Measurements from ENCODE around the gene USP48. TPM values are rescaled to one million over a fixed set of nuclear protein-coding genes. Genes with fewer than 3 reads are reported as not detected.
"Not testable (repeated sequence)": the region's sequence is repeated elsewhere in the genome, so short reads cannot be mapped to it uniquely, and the experiment has no call there.

Gene USP48, protein sequence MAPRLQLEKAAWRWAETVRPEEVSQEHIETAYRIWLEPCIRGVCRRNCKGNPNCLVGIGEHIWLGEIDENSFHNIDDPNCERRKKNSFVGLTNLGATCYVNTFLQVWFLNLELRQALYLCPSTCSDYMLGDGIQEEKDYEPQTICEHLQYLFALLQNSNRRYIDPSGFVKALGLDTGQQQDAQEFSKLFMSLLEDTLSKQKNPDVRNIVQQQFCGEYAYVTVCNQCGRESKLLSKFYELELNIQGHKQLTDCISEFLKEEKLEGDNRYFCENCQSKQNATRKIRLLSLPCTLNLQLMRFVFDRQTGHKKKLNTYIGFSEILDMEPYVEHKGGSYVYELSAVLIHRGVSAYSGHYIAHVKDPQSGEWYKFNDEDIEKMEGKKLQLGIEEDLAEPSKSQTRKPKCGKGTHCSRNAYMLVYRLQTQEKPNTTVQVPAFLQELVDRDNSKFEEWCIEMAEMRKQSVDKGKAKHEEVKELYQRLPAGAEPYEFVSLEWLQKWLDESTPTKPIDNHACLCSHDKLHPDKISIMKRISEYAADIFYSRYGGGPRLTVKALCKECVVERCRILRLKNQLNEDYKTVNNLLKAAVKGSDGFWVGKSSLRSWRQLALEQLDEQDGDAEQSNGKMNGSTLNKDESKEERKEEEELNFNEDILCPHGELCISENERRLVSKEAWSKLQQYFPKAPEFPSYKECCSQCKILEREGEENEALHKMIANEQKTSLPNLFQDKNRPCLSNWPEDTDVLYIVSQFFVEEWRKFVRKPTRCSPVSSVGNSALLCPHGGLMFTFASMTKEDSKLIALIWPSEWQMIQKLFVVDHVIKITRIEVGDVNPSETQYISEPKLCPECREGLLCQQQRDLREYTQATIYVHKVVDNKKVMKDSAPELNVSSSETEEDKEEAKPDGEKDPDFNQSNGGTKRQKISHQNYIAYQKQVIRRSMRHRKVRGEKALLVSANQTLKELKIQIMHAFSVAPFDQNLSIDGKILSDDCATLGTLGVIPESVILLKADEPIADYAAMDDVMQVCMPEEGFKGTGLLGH
- 10 to 100 TPM; 14.4 to 18.4 TPM for polyA plus RNA-seq

DNA sequence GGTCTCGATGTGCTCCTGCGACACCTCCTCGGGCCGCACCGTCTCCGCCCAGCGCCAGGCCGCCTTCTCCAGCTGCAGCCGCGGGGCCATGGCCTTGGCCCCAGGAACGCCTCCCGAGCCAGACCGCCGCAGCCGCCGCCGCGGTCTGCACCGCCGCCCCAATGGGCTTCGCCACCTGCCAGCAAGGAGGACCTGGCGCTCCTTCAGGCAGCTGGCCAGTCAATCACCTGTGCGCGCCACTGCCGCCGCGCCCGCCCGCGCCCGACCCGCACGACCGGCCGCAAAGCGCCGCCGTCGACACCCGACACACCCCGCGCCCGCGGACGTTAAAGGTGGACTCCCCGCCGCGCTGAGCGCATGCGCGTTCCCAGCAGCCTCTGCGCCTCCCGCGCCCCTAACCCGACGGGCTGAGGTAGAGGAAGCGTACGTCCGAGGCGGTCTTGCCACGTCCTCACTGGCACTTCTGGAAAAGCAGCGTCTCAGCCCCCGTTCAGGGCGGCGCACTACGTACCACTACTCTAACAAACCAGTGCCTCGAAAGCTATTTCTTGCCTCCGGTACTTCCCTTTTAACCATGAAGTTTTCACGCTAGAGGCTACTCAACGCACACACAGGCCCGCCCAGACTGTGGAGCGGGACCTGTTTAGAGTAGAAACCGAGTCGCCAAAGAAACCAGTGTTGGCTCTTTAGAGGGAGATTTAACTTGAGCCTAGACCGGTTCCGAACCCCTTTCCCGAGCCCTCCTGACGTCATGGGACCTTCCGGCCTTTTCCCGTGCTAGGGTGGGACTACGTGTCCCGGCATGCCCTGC is at the start of gene USP48:
TSS of gene USP48 (minus strand) at position 282 of the 811 bp plus-strand sequence. CDS start at position 90, 192 bp downstream.
- 0% methylated on average over 57 to 82 of the region's 82 CpGs for WGBS, 2 donors
- Histone ChIP-seq H3K36me3 (ENCODE audit: control insufficient read depth in 2 of 2, insufficient read depth in 2 of 2, low read length in 1 of 2) (no peaks in the 10 kb centered on the region), H3K27ac (ENCODE audit: low read depth in 2 of 2, low read length in 1 of 2) (peak within 1 kb of the TSS; percentile 100), H3K27me3 (ENCODE audit: control insufficient read depth in 1 of 2, insufficient read depth in 2 of 2, low read length in 2 of 2) (no peaks in the 10 kb centered on the region), H3K4me1 (ENCODE audit: control insufficient read depth in 2 of 2, insufficient read depth in 2 of 2, low read length in 1 of 2) (no peaks in the 10 kb centered on the region), H3K4me3 (ENCODE audit: low read depth in 1 of 2, low read length in 2 of 2) (peak within 1 kb of the TSS; percentile 77 to 88), H3K9me3 (ENCODE audit: control insufficient read depth in 2 of 2, insufficient read depth in 1 of 2, low read depth in 1 of 2, low read length in 1 of 2) (no peaks in the 10 kb centered on the region)

DNA sequence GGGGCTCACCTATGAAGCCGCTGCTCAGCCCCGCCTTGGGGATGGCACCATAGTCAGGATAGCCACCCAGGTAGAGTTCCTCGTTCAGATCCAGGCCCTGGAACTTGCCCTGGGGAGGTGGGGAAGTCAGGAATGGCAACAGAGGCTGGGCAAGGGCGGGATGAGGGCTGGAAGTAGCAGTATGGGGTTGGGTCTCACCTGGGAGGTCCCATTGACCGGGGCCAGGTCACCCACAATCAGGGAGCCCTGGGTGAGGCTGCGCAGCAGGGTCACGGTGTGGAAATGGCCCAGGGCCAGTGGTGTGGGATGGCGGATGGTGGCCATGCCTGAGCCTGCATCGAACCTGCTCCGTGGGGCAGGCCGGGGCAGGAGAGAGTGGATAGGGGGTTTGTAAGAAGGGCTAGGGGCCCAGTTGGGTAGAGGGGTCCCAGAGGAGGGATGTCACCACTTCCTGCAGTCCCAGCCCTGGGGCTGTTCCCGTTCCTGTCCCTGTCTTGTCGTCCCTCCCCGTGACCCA is 48.6 kb upstream of the USP48 start:
- peaks cover 26 to 71% of the 10 kb centered on the region in 2 donors for H3K36me3 ChIP-seq (ENCODE audit: control insufficient read depth in 2 of 2, insufficient read depth in 2 of 2, low read length in 1 of 2)
- no peak overlapping the region for H3K4me3 ChIP-seq (ENCODE audit: low read depth in 1 of 2, low read length in 2 of 2)
- no peaks in the 10 kb centered on the region for H3K4me1 ChIP-seq (ENCODE audit: control insufficient read depth in 2 of 2, insufficient read depth in 2 of 2, low read length in 1 of 2)
- 76 to 85% methylated on average over 13 to 14 of the region's 14 CpGs for WGBS, 2 donors
- H3K27me3 ChIP-seq (ENCODE audit: control insufficient read depth in 1 of 2, insufficient read depth in 2 of 2, low read length in 2 of 2): no peaks in the 10 kb centered on the region
- H3K27ac ChIP-seq (ENCODE audit: low read depth in 2 of 2, low read length in 1 of 2): no peak overlapping the region
- peaks cover 3 to 6% of the 10 kb centered on the region in 2 donors for H3K9me3 ChIP-seq (ENCODE audit: control insufficient read depth in 2 of 2, insufficient read depth in 1 of 2, low read depth in 1 of 2, low read length in 1 of 2)

DNA sequence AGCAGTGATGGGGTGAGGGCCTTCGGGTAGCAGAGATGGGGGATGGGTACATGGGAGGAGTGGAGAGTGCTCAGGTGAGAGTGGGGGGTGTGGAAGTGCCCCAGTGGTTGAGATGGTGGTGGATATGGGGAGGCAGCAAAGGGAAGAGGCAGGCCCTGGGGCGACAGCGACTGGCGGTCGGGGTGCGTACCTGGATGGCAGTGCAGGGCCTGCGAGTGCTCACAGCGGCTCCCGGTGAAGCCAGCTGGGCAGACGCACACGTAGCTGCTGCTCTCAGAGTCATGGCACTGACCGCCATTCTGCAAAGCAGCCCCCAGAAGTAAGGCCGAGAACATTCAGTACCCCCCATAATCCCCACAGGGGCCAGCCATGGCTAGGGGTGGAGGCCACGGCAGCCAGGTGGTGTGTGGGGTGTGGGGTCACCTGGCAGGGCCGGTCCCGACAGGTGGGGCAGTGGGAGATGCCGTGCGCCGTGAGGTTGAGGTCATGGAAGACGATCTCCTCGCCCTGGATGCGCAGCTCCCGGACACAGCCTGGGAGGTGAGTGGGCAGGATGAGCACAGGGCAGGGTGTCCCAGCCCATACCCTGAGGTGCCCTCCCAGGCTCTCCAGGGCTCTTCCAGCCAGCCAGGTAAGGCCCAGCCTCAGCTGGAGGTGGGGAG is 48.0 kb upstream of the USP48 start:
- Histone ChIP-seq H3K4me3 (ENCODE audit: low read depth in 1 of 2, low read length in 2 of 2) (no peak overlapping the region), H3K27ac (ENCODE audit: low read depth in 2 of 2, low read length in 1 of 2) (no peak overlapping the region), H3K27me3 (ENCODE audit: control insufficient read depth in 1 of 2, insufficient read depth in 2 of 2, low read length in 2 of 2) (no peaks in the 10 kb centered on the region), H3K9me3 (ENCODE audit: control insufficient read depth in 2 of 2, insufficient read depth in 1 of 2, low read depth in 1 of 2, low read length in 1 of 2) (peaks cover 3 to 6% of the 10 kb centered on the region in 2 donors), H3K4me1 (ENCODE audit: control insufficient read depth in 2 of 2, insufficient read depth in 2 of 2, low read length in 1 of 2) (no peaks in the 10 kb centered on the region), H3K36me3 (ENCODE audit: control insufficient read depth in 2 of 2, insufficient read depth in 2 of 2, low read length in 1 of 2) (peaks cover 25 to 70% of the 10 kb centered on the region in 2 donors)
- 91 to 96% methylated on average over 22 to 23 of the region's 23 CpGs for WGBS, 2 donors

DNA sequence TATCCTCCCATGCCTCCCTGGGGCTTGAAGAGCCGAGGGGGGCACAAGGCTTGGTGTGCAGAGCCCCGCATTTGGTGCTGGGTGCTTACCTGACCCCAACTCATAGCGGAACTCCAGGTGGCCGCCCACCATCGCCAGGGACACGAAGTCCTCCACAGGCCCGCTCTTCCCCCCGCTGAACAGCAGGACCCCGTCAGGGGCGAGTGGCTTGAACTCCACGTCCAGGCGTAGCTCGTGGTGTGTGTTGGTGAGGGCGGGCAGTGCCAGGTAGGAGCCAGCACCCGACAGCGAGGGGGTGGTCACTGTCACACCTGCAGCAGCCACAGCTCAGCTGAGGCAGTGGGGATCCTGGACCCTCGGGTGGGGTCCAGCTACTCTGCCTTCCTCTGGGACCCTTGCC is 46.3 kb upstream of the USP48 start:
- no peaks in the 10 kb centered on the region for H3K4me1 ChIP-seq (ENCODE audit: control insufficient read depth in 2 of 2, insufficient read depth in 2 of 2, low read length in 1 of 2)
- no peaks in the 10 kb centered on the region for H3K27me3 ChIP-seq (ENCODE audit: control insufficient read depth in 1 of 2, insufficient read depth in 2 of 2, low read length in 2 of 2)
- peaks cover under 1 to 1% of the 10 kb centered on the region in 2 donors for H3K9me3 ChIP-seq (ENCODE audit: control insufficient read depth in 2 of 2, insufficient read depth in 1 of 2, low read depth in 1 of 2, low read length in 1 of 2)
- WGBS, 2 donors: 92 to 93% methylated on average over 17 of the region's 17 CpGs
- H3K4me3 ChIP-seq (ENCODE audit: low read depth in 1 of 2, low read length in 2 of 2): no peak overlapping the region
- peaks cover 15 to 67% of the 10 kb centered on the region in 2 donors for H3K36me3 ChIP-seq (ENCODE audit: control insufficient read depth in 2 of 2, insufficient read depth in 2 of 2, low read length in 1 of 2)
- no peak overlapping the region for H3K27ac ChIP-seq (ENCODE audit: low read depth in 2 of 2, low read length in 1 of 2)

DNA sequence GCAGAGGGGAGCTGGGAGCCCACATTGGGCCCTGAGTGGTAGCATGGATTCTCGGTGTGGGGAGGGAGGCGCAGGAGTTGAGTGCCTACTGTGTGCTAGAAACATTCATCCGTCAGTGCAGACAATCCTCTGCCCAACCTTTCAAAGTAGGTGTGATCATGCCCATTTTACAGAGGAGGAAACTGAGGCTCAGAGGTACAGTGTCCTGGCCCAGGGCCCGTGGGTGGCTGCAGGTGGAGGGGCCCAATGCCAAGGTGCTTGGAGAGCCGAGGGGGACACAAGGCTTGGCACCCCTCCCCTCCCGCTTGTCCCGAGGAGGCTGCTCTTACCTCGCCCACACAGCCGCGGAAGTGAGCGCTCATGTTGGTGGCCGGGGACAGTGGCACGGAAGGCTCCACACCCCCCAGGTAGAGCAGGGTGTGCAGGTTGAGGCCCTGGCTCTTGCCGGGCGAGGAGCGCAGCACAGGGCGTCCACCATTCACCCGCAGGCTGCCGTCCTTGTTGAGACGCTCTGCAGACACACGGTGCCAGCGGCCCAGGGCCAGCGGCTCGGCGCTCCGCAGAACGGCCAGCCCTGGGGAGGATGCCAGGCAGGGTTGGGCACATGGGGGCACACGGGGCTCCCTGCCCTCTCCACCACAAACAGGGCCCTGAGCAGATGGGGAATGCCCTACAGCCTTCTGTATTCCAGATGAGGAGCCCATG is 45.7 kb upstream of the USP48 start:
- Histone ChIP-seq H3K27me3 (ENCODE audit: control insufficient read depth in 1 of 2, insufficient read depth in 2 of 2, low read length in 2 of 2) (no peaks in the 10 kb centered on the region), H3K9me3 (ENCODE audit: control insufficient read depth in 2 of 2, insufficient read depth in 1 of 2, low read depth in 1 of 2, low read length in 1 of 2) (no peaks in the 10 kb centered on the region), H3K27ac (ENCODE audit: low read depth in 2 of 2, low read length in 1 of 2) (no peak overlapping the region), H3K4me3 (ENCODE audit: low read depth in 1 of 2, low read length in 2 of 2) (no peak overlapping the region), H3K4me1 (ENCODE audit: control insufficient read depth in 2 of 2, insufficient read depth in 2 of 2, low read length in 1 of 2) (no peaks in the 10 kb centered on the region), H3K36me3 (ENCODE audit: control insufficient read depth in 2 of 2, insufficient read depth in 2 of 2, low read length in 1 of 2) (peaks cover 8 to 67% of the 10 kb centered on the region in 2 donors)
- 85 to 89% methylated on average over 28 of the region's 28 CpGs for WGBS, 2 donors

DNA sequence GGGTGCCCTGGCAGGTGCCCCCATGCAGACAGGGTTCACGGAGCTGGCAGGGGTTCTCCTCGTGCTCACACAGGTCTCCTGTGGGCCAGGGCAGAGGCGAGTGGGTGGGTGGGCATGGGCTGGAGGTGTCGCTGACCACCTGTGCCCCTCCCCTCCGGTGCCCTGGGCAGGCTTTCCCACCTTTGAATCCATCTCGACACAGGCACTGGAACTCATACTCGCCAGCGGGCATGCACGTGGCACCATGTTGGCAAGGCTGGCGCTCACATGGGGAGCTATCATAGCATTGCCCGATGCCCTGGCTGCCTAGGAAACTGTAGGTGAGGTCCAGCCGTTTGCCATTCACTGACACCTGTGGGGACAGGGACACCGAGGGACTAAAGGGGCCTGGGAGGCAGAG is 45.1 kb upstream of the USP48 start:
- H3K9me3 ChIP-seq (ENCODE audit: control insufficient read depth in 2 of 2, insufficient read depth in 1 of 2, low read depth in 1 of 2, low read length in 1 of 2): no peaks in the 10 kb centered on the region
- no peaks in the 10 kb centered on the region for H3K4me1 ChIP-seq (ENCODE audit: control insufficient read depth in 2 of 2, insufficient read depth in 2 of 2, low read length in 1 of 2)
- 86 to 88% methylated on average over 13 of the region's 13 CpGs for WGBS, 2 donors

DNA sequence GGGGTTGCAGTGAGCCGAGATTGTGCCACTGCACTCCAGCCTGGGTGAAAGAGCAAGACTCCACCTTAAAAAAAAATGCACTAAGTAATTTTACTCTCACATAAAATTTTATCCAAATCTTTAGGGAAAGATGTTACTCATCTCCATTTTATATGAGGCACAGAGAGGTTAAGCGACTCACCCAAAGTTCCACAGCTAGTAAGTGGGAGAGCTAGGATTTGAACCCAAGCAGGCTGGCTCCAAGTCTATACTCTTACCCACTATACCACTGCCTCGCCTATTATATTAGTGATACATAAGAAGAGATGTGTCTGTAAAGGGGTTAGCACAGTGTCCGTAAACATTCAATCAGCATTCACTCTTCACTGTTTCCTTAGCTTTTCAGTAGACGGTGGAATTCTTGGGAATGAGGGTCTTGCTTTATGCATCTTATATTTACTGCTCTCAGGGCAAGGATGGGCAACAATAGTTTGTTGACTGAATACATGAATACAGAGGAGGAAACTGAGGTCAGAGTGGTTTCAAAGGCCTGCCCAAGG is 44.3 kb upstream of the USP48 start:
- WGBS, 2 donors: 92 to 94% methylated on average over 5 of the region's 5 CpGs
- Histone ChIP-seq H3K27me3 (ENCODE audit: control insufficient read depth in 1 of 2, insufficient read depth in 2 of 2, low read length in 2 of 2) (no peaks in the 10 kb centered on the region), H3K4me3 (ENCODE audit: low read depth in 1 of 2, low read length in 2 of 2) (no peak overlapping the region), H3K27ac (ENCODE audit: low read depth in 2 of 2, low read length in 1 of 2) (no peak overlapping the region), H3K36me3 (ENCODE audit: control insufficient read depth in 2 of 2, insufficient read depth in 2 of 2, low read length in 1 of 2) (peaks cover 0 to 57% of the 10 kb centered on the region in 2 donors), H3K4me1 (ENCODE audit: control insufficient read depth in 2 of 2, insufficient read depth in 2 of 2, low read length in 1 of 2) (no peaks in the 10 kb centered on the region), H3K9me3 (ENCODE audit: control insufficient read depth in 2 of 2, insufficient read depth in 1 of 2, low read depth in 1 of 2, low read length in 1 of 2) (no peaks in the 10 kb centered on the region)

More for the DNA sequence above, 45.1 kb upstream of the USP48 start:
- H3K27me3 ChIP-seq (ENCODE audit: control insufficient read depth in 1 of 2, insufficient read depth in 2 of 2, low read length in 2 of 2): no peaks in the 10 kb centered on the region
- H3K27ac ChIP-seq (ENCODE audit: low read depth in 2 of 2, low read length in 1 of 2): no peak overlapping the region
- peaks cover 2 to 66% of the 10 kb centered on the region in 2 donors for H3K36me3 ChIP-seq (ENCODE audit: control insufficient read depth in 2 of 2, insufficient read depth in 2 of 2, low read length in 1 of 2)
- no peak overlapping the region for H3K4me3 ChIP-seq (ENCODE audit: low read depth in 1 of 2, low read length in 2 of 2)

DNA sequence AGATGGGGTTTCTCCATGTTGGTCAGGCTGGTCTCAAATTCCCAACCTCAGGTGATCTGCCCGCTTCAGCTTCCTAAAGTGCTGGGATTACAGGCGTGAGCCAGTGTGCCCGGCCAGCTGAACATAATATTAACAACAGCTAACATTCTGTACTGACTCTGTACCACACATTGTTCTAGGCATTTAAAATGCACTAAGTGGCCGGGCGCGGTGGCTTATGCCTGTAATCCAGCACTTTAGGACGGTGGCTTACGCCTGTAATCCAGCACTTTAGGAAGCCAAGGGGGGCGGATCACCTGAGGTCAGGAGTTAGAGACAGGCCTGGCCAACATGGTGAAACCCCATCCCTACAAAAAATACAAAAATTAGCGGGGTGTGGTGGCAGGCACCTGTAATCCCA is 43.7 kb upstream of the USP48 start:
- H3K36me3 ChIP-seq (ENCODE audit: control insufficient read depth in 2 of 2, insufficient read depth in 2 of 2, low read length in 1 of 2): peaks cover 0 to 54% of the 10 kb centered on the region in 2 donors
- 86 to 90% methylated on average over 10 of the region's 10 CpGs for WGBS, 2 donors
- H3K4me3 ChIP-seq (ENCODE audit: low read depth in 1 of 2, low read length in 2 of 2); H3K4me1 ChIP-seq (ENCODE audit: control insufficient read depth in 2 of 2, insufficient read depth in 2 of 2, low read length in 1 of 2); H3K9me3 ChIP-seq (ENCODE audit: control insufficient read depth in 2 of 2, insufficient read depth in 1 of 2, low read depth in 1 of 2, low read length in 1 of 2); H3K27me3 ChIP-seq (ENCODE audit: control insufficient read depth in 1 of 2, insufficient read depth in 2 of 2, low read length in 2 of 2); H3K27ac ChIP-seq (ENCODE audit: low read depth in 2 of 2, low read length in 1 of 2): not testable (repeated sequence)
